Breast epithelium (tissue), 3 donors: Measurements from ENCODE around the gene KRT6C.

ENCODE experiments used
- POLR2A ChIP-seq: fragments of 450-650 bp; IDR thresholded peaks from one replicate; pipeline ENCODE4 v1.6.1; 2016; ENCODE audit warnings: antibody characterized with exemption, mild to moderate bottlenecking, moderate library complexity
- POLR2AphosphoS5 ChIP-seq, 3 donors: sonication (generic); formaldehyde crosslinking; IDR thresholded peaks; one replicate each; pipeline ENCODE4 v1.6.1; 2017; ENCODE audit warnings: antibody characterized with exemption in 3 of 3
- TF ChIP-seq, protein P1 (sequence below), 3 donors: fragments of 450-650 bp; IDR thresholded peaks; one replicate each; pipeline ENCODE4 v1.5.1; 2016 to 2017; ENCODE audit warnings: antibody characterized with exemption in 3 of 3, mild to moderate bottlenecking in 3 of 3, moderate library complexity in 3 of 3

DNA sequence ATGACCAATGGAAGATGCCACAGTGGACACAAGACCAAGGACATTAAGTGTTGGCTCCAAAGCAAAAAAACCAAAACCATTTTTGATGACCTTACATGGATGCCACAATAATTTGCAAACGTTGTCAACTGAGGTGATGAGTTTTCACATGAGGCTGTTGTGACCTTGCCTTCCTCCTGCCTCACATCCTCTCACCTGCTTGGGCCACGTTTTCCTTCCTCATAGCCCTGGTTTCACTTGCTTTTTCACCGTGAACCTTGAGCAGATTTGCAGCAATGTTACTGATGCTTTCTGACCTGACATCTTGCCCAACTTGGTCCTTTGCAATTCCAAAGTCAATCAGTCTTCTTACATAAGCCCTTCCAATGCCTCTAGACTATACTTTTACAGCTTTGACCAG is 25.4 kb downstream of the KRT6C start:
- TF ChIP-seq POLR2AphosphoS5 (IDR thresholded peaks at IDR 0.05) (no peak), POLR2A (no peak)
- TF ChIP-seq, protein P1, sequence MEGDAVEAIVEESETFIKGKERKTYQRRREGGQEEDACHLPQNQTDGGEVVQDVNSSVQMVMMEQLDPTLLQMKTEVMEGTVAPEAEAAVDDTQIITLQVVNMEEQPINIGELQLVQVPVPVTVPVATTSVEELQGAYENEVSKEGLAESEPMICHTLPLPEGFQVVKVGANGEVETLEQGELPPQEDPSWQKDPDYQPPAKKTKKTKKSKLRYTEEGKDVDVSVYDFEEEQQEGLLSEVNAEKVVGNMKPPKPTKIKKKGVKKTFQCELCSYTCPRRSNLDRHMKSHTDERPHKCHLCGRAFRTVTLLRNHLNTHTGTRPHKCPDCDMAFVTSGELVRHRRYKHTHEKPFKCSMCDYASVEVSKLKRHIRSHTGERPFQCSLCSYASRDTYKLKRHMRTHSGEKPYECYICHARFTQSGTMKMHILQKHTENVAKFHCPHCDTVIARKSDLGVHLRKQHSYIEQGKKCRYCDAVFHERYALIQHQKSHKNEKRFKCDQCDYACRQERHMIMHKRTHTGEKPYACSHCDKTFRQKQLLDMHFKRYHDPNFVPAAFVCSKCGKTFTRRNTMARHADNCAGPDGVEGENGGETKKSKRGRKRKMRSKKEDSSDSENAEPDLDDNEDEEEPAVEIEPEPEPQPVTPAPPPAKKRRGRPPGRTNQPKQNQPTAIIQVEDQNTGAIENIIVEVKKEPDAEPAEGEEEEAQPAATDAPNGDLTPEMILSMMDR (IDR thresholded peaks at IDR 0.05) = no peak
